SK-N-SH (cell line): ENCODE results near the gene PODXL2.

Experiments
- EP300 ChIP-seq, 2 experiments: IDR thresholded peaks; 2 replicates each; pipeline versions ENCODE4 v1.4.0 to v1.6.1; 2012; ENCODE audit warnings: borderline replicate concordance in 1 of 2, low read depth in 1 of 2, low read length in 1 of 2
- NRF1 ChIP-seq: IDR thresholded peaks from 2 replicates; pipeline ENCODE4 v1.6.1; 2012; ENCODE audit warnings: low read depth, mild to moderate bottlenecking, low read length
- RFX5 ChIP-seq: IDR thresholded peaks from 2 replicates; pipeline ENCODE4 v1.6.1; 2012; ENCODE audit warnings: mild to moderate bottlenecking, improper control_type of control experiment, low read length
- USF2 ChIP-seq: fragments of 150-350 bp; IDR thresholded peaks from 2 replicates; pipeline ENCODE4 v1.6.1; 2017; ENCODE audit warnings: antibody characterized with exemption, low read length, low read depth, borderline replicate concordance
- TF ChIP-seq, protein P1 (sequence below): fragments of 200-600 bp; sonication (generic); IDR thresholded peaks from 2 replicates; pipeline ENCODE4 v1.6.1; 2017; ENCODE audit warnings: antibody characterized with exemption, mild to moderate bottlenecking, moderate library complexity
- TF ChIP-seq, protein P2 (sequence below): IDR thresholded peaks from 2 replicates; pipeline ENCODE4 v1.4.0; 2012; ENCODE audit warnings: low read depth, borderline replicate concordance

GRCh38 chr3:127680798-127681221 lies 51.8 kb downstream of the PODXL2 start:
- TF ChIP-seq, protein P1, sequence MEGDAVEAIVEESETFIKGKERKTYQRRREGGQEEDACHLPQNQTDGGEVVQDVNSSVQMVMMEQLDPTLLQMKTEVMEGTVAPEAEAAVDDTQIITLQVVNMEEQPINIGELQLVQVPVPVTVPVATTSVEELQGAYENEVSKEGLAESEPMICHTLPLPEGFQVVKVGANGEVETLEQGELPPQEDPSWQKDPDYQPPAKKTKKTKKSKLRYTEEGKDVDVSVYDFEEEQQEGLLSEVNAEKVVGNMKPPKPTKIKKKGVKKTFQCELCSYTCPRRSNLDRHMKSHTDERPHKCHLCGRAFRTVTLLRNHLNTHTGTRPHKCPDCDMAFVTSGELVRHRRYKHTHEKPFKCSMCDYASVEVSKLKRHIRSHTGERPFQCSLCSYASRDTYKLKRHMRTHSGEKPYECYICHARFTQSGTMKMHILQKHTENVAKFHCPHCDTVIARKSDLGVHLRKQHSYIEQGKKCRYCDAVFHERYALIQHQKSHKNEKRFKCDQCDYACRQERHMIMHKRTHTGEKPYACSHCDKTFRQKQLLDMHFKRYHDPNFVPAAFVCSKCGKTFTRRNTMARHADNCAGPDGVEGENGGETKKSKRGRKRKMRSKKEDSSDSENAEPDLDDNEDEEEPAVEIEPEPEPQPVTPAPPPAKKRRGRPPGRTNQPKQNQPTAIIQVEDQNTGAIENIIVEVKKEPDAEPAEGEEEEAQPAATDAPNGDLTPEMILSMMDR, result no peak
- TF ChIP-seq EP300 (IDR thresholded peaks at IDR 0.05; ENCODE audit: borderline replicate concordance in 1 of 2, low read depth in 1 of 2, low read length in 1 of 2) (no peak), NRF1 (no peak), RFX5 (no peak), USF2 (no peak)
- TF ChIP-seq, protein P2, sequence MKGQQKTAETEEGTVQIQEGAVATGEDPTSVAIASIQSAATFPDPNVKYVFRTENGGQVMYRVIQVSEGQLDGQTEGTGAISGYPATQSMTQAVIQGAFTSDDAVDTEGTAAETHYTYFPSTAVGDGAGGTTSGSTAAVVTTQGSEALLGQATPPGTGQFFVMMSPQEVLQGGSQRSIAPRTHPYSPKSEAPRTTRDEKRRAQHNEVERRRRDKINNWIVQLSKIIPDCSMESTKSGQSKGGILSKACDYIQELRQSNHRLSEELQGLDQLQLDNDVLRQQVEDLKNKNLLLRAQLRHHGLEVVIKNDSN, result no peak
